H1 (cell line): ENCODE data around the gene GALNT13. TPM values are rescaled to one million over a fixed set of nuclear protein-coding genes. Genes with fewer than 3 reads are reported as not detected.

Experiments used
- CTCF ChIA-PET: fragments of 300-600 bp; sonication (Branson Sonifier 250); formaldehyde crosslinking; loops from one replicate; lab custom pipeline; 2021; ENCODE audit not compliant: partially characterized antibody; lab: Charles Lee
- POLR2A ChIA-PET: fragments of 300-600 bp; sonication (Branson Sonifier 250); formaldehyde crosslinking; loops from one replicate; lab custom pipeline; 2021; ENCODE audit warnings: inconsistent platforms; ENCODE audit not compliant: partially characterized antibody; lab: Charles Lee
- DNase-seq, 2 experiments: peaks; one replicate each; pipeline versions ENCODE4 v3.0.0 to v3.0.0-alpha.2; 2010 to 2022; ENCODE audit warnings: low spot score in 2 of 2, low read depth in 1 of 2, mixed read lengths in 1 of 2
- FAIRE-seq: peaks from 2 replicates; lab custom pipeline; 2011; peaks lifted over from hg19 to GRCh38; lab: Jason Lieb, UNC
- H2AFZ ChIP-seq: 2 replicates; pipeline ENCODE4 v1.8.1; 2012; ENCODE audit warnings: low read length, inconsistent platforms
- H2AK5ac ChIP-seq: 2 replicates; pipeline ENCODE4 v1.6.1; 2013; ENCODE audit warnings: low read depth, low read length
- H2BK120ac ChIP-seq: replicated peaks from 2 replicates; pipeline ENCODE3; 2013; ENCODE audit warnings: low read depth, low read length, inconsistent platforms
- H2BK12ac ChIP-seq: 2 replicates; pipeline ENCODE4 v1.6.1; 2013; ENCODE audit warnings: low read depth, low read length
- H2BK15ac ChIP-seq: 2 replicates; pipeline ENCODE4 v1.6.1; 2013; ENCODE audit warnings: low read length
- H2BK20ac ChIP-seq: 2 replicates; pipeline ENCODE4 v1.6.1; 2013; ENCODE audit warnings: low read length
- H2BK5ac ChIP-seq: 2 replicates; pipeline ENCODE4 v1.6.1; 2013; ENCODE audit warnings: low read depth, low read length
- H3K14ac ChIP-seq: 2 replicates; pipeline ENCODE4 v1.6.1; 2013; ENCODE audit warnings: inconsistent platforms; ENCODE audit not compliant: insufficient read length
- H3K18ac ChIP-seq: 2 replicates; pipeline ENCODE4 v1.6.1; 2013; ENCODE audit warnings: low read length; ENCODE audit errors: extremely low read depth
- H3K23ac ChIP-seq: 2 replicates; pipeline ENCODE4 v1.6.1; 2013; ENCODE audit warnings: inconsistent platforms; ENCODE audit not compliant: insufficient read length
- H3K23me2 ChIP-seq: 2 replicates; pipeline ENCODE4 v1.6.1; 2013; ENCODE audit warnings: low read depth, low read length
- H3K27ac ChIP-seq: 2 replicates; pipeline ENCODE4 v1.6.1; 2011; ENCODE audit warnings: low read depth, low read length, inconsistent platforms
- H3K27me3 ChIP-seq, 4 experiments: replicated peaks in 1 of 4; 1 replicate in 1 of 4; 2 replicates in 3 of 4; pipeline versions ENCODE4 v1.6.1 to v1.8.1; 2011 to 2013; ENCODE audit warnings: low read length in 3 of 4, mild to moderate bottlenecking in 3 of 4, inconsistent platforms in 2 of 4, mixed read lengths in 2 of 4, moderate library complexity in 1 of 4; ENCODE audit not compliant: control insufficient read depth in 3 of 4, insufficient read depth in 3 of 4; ENCODE audit errors: extremely low read depth in 1 of 4
- H3K36me3 ChIP-seq, 4 experiments: 2 replicates each; pipeline versions ENCODE4 v1.6.1 to v1.8.1; 2011 to 2013; ENCODE audit warnings: mild to moderate bottlenecking in 4 of 4, low read length in 3 of 4, moderate library complexity in 2 of 4, control low read depth in 1 of 4, inconsistent platforms in 1 of 4; ENCODE audit not compliant: insufficient read depth in 4 of 4, control insufficient read depth in 2 of 4
- H3K4ac ChIP-seq: replicated peaks from 2 replicates; pipeline ENCODE3; 2013; ENCODE audit warnings: low read length, low read depth, mixed read lengths, inconsistent platforms; ENCODE audit not compliant: insufficient read length
- H3K4me1 ChIP-seq, 4 experiments: replicated peaks in 1 of 4; 1 replicate in 1 of 4; 2 replicates in 3 of 4; pipeline versions ENCODE4 v1.6.1 to v1.8.1; 2011 to 2013; ENCODE audit warnings: low read length in 3 of 4, inconsistent platforms in 2 of 4, mixed read lengths in 1 of 4; ENCODE audit not compliant: insufficient read depth in 4 of 4, control insufficient read depth in 3 of 4
- H3K4me2 ChIP-seq, 2 experiments: 2 replicates each; pipeline versions ENCODE4 v1.6.1 to v1.8.1; 2011 to 2013; ENCODE audit warnings: low read depth in 2 of 2, low read length in 2 of 2, control low read depth in 1 of 2, inconsistent platforms in 1 of 2, mild to moderate bottlenecking in 1 of 2; ENCODE audit not compliant: insufficient read depth in 1 of 2
- H3K4me3 ChIP-seq, 4 experiments: fragments of 200-600, 300-600 bp in 1 of 4; sonication (generic), shearing (Covaris generic), sonication (Bioruptor Twin) in 1 of 4; 2 replicates each; pipeline versions ENCODE4 v1.5.1 to v1.8.1; 2011 to 2016; ENCODE audit warnings: low read length in 4 of 4, low read depth in 3 of 4, control low read depth in 2 of 4, inconsistent platforms in 2 of 4, mild to moderate bottlenecking in 2 of 4, mixed read lengths in 1 of 4, moderate library complexity in 1 of 4; ENCODE audit not compliant: insufficient read depth in 2 of 4; ENCODE audit errors: extremely low read depth in 1 of 4
- H3K56ac ChIP-seq: replicated peaks from 2 replicates; pipeline ENCODE3; 2013; ENCODE audit warnings: low read depth, mild to moderate bottlenecking, mixed read lengths, low read length, inconsistent platforms; ENCODE audit not compliant: insufficient read length
- H3K79me1 ChIP-seq: 2 replicates; pipeline ENCODE4 v1.6.1; 2013; ENCODE audit warnings: low read depth, low read length, control low read depth
- H3K79me2 ChIP-seq, 2 experiments: 2 replicates each; pipeline versions ENCODE4 v1.6.1 to v1.8.1; 2012 to 2013; ENCODE audit warnings: low read length in 2 of 2, mild to moderate bottlenecking in 2 of 2, inconsistent platforms in 1 of 2; ENCODE audit not compliant: insufficient read depth in 2 of 2, control insufficient read depth in 1 of 2
- H3K9ac ChIP-seq, 4 experiments: replicated peaks in 1 of 4; 1 replicate in 1 of 4; 2 replicates in 3 of 4; pipeline versions ENCODE4 v1.6.1 to v1.8.1; 2011 to 2013; ENCODE audit warnings: low read depth in 3 of 4, low read length in 3 of 4, control low read depth in 2 of 4, mild to moderate bottlenecking in 2 of 4, moderate library complexity in 2 of 4, inconsistent platforms in 1 of 4; ENCODE audit errors: extremely low read depth in 1 of 4
- H3K9me3 ChIP-seq, 2 experiments: 2 replicates each; pipeline versions ENCODE4 v1.6.1 to v1.8.1; 2012 to 2013; ENCODE audit warnings: mild to moderate bottlenecking in 2 of 2, moderate library complexity in 2 of 2, control low read depth in 1 of 2, inconsistent platforms in 1 of 2, low read depth in 1 of 2, low read length in 1 of 2, mixed read lengths in 1 of 2; ENCODE audit not compliant: insufficient read depth in 2 of 2
- H4K20me1 ChIP-seq, 2 experiments: replicated peaks in 1 of 2; 2 replicates each; pipeline versions ENCODE3 to v1.8.1; 2011 to 2013; ENCODE audit warnings: inconsistent platforms in 2 of 2, low read length in 2 of 2, mild to moderate bottlenecking in 1 of 2; ENCODE audit not compliant: insufficient read depth in 2 of 2, control insufficient read depth in 1 of 2
- H4K5ac ChIP-seq: 2 replicates; pipeline ENCODE4 v1.6.1; 2013; ENCODE audit warnings: low read length, low read depth, mixed read lengths, inconsistent platforms; ENCODE audit not compliant: insufficient read length
- H4K8ac ChIP-seq: 2 replicates; pipeline ENCODE4 v1.8.0; 2013; ENCODE audit warnings: mild to moderate bottlenecking, moderate library complexity, low read length, inconsistent platforms; ENCODE audit not compliant: insufficient read depth; ENCODE audit errors: extremely low read depth
- H4K91ac ChIP-seq: replicated peaks from 2 replicates; pipeline ENCODE3; 2013; ENCODE audit warnings: low read length, mixed read lengths, inconsistent platforms; ENCODE audit not compliant: insufficient read length
- ASH2L ChIP-seq: fragments of 200-600, 300-600 bp; sonication (generic); IDR thresholded peaks from one replicate; pipeline ENCODE4 v1.7.1; 2017; ENCODE audit warnings: low read length
- ATF3 ChIP-seq: IDR thresholded peaks from 2 replicates; pipeline ENCODE4 v1.6.1; 2011; ENCODE audit warnings: low read depth, mild to moderate bottlenecking, low read length; ENCODE audit not compliant: insufficient read depth
- CBX8 ChIP-seq: fragments of 300-800, 300-1000 bp; sonication (generic); IDR thresholded peaks from 2 replicates; pipeline ENCODE4 v1.7.1; 2016; ENCODE audit warnings: low read depth, low read length, borderline replicate concordance
- CHD1 ChIP-seq: IDR thresholded peaks from 2 replicates; pipeline ENCODE4 v1.6.1; 2012; ENCODE audit warnings: low read depth, low read length, improper control_type of control experiment
- CTBP2 ChIP-seq: IDR thresholded peaks from 2 replicates; pipeline ENCODE4 v1.7.0; 2011; ENCODE audit warnings: borderline replicate concordance, mild to moderate bottlenecking, moderate library complexity, mixed read lengths, low read length; ENCODE audit not compliant: insufficient read depth, insufficient read length
- EGR1 ChIP-seq: IDR thresholded peaks from 2 replicates; pipeline ENCODE4 v1.6.1; 2011; ENCODE audit warnings: low read depth, low read length, borderline replicate concordance
- JUN ChIP-seq: IDR thresholded peaks from 2 replicates; pipeline ENCODE4 v1.6.1; 2011; ENCODE audit warnings: low read depth, mild to moderate bottlenecking, improper control_type of control experiment, low read length
- KDM1A ChIP-seq: fragments of 200-600, 300-600 bp; sonication (generic); IDR thresholded peaks from 2 replicates; pipeline ENCODE4 v1.7.1; 2016; ENCODE audit warnings: mild to moderate bottlenecking, low read length, borderline replicate concordance
- MAFK ChIP-seq: IDR thresholded peaks from 2 replicates; pipeline ENCODE4 v1.6.1; 2012; ENCODE audit warnings: low read depth, mild to moderate bottlenecking, improper control_type of control experiment, low read length
- NANOG ChIP-seq: IDR thresholded peaks from 2 replicates; pipeline ENCODE4 v1.6.1; 2011; ENCODE audit warnings: low read length, low read depth, mild to moderate bottlenecking, inconsistent platforms; ENCODE audit not compliant: insufficient read depth, poor library complexity, severe bottlenecking
- SP4 ChIP-seq: IDR thresholded peaks from 2 replicates; pipeline ENCODE4 v1.6.1; 2012; ENCODE audit warnings: low read length, inconsistent platforms
- SUZ12 ChIP-seq: fragments of 200-600 bp; sonication (generic); IDR thresholded peaks from 2 replicates; pipeline ENCODE4 v1.6.1; 2012; ENCODE audit warnings: mild to moderate bottlenecking, inconsistent platforms, low read length, moderate library complexity, mixed read lengths
- TAF7 ChIP-seq: optimal IDR thresholded peaks from 2 replicates; pipeline ENCODE3; 2011; ENCODE audit warnings: low read depth, mild to moderate bottlenecking, inconsistent platforms, low read length, moderate library complexity, borderline replicate concordance
- TBP ChIP-seq: IDR thresholded peaks from 2 replicates; pipeline ENCODE4 v1.6.1; 2011; ENCODE audit warnings: low read depth, low read length, improper control_type of control experiment
- WGBS, 2 experiments: shearing (Covaris generic) in 1 of 2; methylation state at CpG; one replicate each; pipeline versions ENCODE4 v1.1.6 to v1.1.7; 2013 to 2015; ENCODE audit warnings: low lambda C conversion rate in 2 of 2, mixed read lengths in 2 of 2, inconsistent platforms in 1 of 2, low coverage in 1 of 2, missing lambda C conversion rate in 1 of 2; ENCODE audit not compliant: insufficient replicate concordance in 2 of 2, insufficient coverage in 1 of 2, insufficient read length in 1 of 2; ENCODE audit errors: extremely low coverage in 1 of 2, missing lambda C conversion rate in 1 of 2; 5-methylcytosine and 5-hydroxymethylcytosine counted together
- polyA plus RNA-seq, 7 experiments: library from polyadenylated mRNA; depleted of rRNA in 3 of 7; stranded (reverse) in 5 of 7; unstranded in 2 of 7; fragments of >200 nt in 5 of 7; fragments of 200-250 nt in 2 of 7; gene quantifications; 1 replicate in 5 of 7; 2 replicates in 1 of 7; 4 replicates in 1 of 7; pipeline versions ENCODE4 v1.2.1 to v1.2.3, GENCODE V29; 2011 to 2013; ENCODE audit warnings: missing spikeins in 2 of 7, mixed read lengths in 2 of 7
- total RNA-seq: library from RNA; stranded (reverse); fragmentation: NEBNext Ultra II Directional; extraction: Animal tissue kit (Norgen Biotek cat#: 25700); gene quantifications from 2 replicates; pipeline ENCODE4 v1.2.1, GENCODE V29; 2021

The GALNT13 gene
- total and polyA plus RNA-seq, 2 of the 8 experiments (the other 6 are each of a cell fraction or from before 2014, with no cell fraction given), result 3.2 to 9.6 TPM

- TF ChIP-seq SUZ12, result no peak
- TF ChIP-seq ATF3, result no peak
- TF ChIP-seq ASH2L, result no peak
- no peak for TF ChIP-seq CBX8
- TF ChIP-seq CHD1, result no peak
- TF ChIP-seq TBP, result no peak
- TF ChIP-seq SP4, result no peak
- no peak for TF ChIP-seq MAFK
- no peak for TF ChIP-seq KDM1A
- no peak for TF ChIP-seq EGR1
- no peak for TF ChIP-seq NANOG
- TF ChIP-seq TAF7, result no peak
- no peak for TF ChIP-seq CTBP2
- no peak for TF ChIP-seq JUN
- TF ChIP-seq, all 59 proteins: peak for 0
- Histone ChIP-seq H3K14ac (no peak overlapping the region), H2AFZ (no peak overlapping the region), H4K5ac (no peak overlapping the region), H4K8ac (no peak overlapping the region), H3K27ac (no peak overlapping the region), H2BK15ac (no peak overlapping the region), H3K4me2 (no peak overlapping the region), H3K18ac (no peak overlapping the region), H3K23ac (no peak overlapping the region), H4K91ac (no peak overlapping the region), H3K23me2 (no peaks in the 10 kb centered on the region), H2AK5ac (no peak overlapping the region), H3K36me3 (no peaks in the 10 kb centered on the region), H4K20me1 (no peaks in the 10 kb centered on the region), H3K79me2 (no peaks in the 10 kb centered on the region), H3K79me1 (no peaks in the 10 kb centered on the region), H3K56ac (no peak overlapping the region), H3K9me3 (peaks cover 6 to 15% of the 10 kb centered on the region in 2 experiments; a peak in 3 of 4 replicates), H3K4me1 (no peaks in the 10 kb centered on the region), H3K9ac (no peak overlapping the region), H3K4me3 (no peak overlapping the region), H2BK5ac (no peak overlapping the region), H3K27me3 (no peaks in the 10 kb centered on the region), H2BK20ac (no peak overlapping the region), H2BK120ac (no peak overlapping the region), H2BK12ac (no peak overlapping the region), H3K4ac (no peak overlapping the region)
- no peak for FAIRE-seq
- WGBS, 2 experiments, result 93% methylated on average over 1 of the region's 1 CpG; no CpG with 5 or more reads in 1 of the 2 experiments
- DNase-seq, result no peak
- CTCF ChIA-PET, result interaction anchor here (1.0 kb wide), 1 partner anchor 10 kb away, joined by 4 read pairs; no protein-coding TSS in a partner anchor
- POLR2A ChIA-PET, result no interaction called here
These were observed 418.1 kb downstream of the GALNT13 start for GRCh38 chr2:154289870-154290269.
